GM19324 (cell line): ENCODE measurements around the gene TLR4.
A peak's percentile ranks its signal among the peaks of the same experiment; 100 is the strongest.

Experiments used
- ATAC-seq: cut with Tn5 transposase; IDR thresholded peaks from one replicate; pipeline ENCODE4 v1.9.1; 2021; ENCODE audit warnings: mild to moderate bottlenecking, moderate library complexity; ENCODE audit not compliant: unreplicated experiment, low FRiP score

The TLR4 gene

GRCh38 chr9:117704024-117704575, at the start of gene TLR4:
Gene TLR4 (plus strand): TSS chr9:117704403. CDS start chr9:117704473, 70 bp downstream.
- peak; percentile 98 for ATAC-seq

DNA sequence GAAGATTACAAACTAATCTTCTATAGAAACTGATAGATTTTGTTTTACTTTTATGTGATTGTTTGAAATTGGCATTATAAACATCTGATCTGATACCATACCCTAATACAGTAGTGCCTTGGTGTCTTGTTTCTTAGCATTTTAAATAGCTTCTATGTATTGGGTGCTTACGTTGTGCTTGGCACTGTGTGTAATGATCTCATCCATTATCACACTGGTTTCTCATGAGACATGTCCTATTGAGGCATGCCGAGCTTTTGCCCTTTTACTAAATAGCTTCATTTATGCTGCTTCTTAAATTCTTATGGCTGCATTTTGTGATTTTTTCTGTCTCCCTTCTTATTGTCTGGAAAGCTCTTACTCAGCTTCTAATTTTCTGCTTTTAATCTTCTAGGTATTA, 48.2 kb upstream of the TLR4 start:
- no peak for ATAC-seq

DNA sequence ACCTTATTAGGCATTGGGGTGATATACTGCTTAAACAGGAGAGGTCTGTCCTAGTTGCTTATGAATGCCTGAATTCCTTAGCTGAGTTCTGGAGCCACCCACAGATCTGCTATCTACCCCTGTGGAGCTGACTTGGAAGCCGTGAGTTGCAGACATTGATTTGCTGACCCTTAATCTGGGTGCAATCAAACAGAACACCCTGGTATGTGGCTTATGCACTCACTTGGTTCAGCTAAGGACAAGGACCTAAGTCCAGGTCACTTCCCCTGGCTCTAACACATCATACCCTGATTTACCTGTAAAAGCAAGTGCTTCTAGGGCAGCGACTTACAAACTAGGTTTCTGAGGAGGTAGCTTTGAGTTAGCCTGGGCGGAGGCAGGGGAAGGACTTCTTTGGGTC, 41.6 kb upstream of the TLR4 start:
- no peak for ATAC-seq

DNA sequence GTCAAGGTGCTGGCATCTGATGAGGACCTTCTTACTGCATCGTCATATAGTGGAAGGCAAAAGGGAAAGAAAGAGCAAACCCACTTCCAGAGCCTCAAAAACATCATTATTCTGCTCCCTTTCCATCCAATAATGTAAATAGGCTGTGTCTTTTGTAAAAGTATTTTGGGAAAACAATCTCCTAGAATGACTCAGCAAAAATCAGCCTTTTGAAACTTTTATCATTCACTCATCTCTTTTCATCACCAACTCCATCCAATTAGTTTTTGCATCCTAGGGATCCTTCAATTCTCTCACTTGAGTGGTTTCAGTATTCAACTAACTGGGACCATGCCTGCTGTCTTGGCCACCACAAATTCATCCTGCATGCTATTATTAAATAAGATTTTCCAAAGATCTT, 39.8 kb upstream of the TLR4 start:
- ATAC-seq, result no peak

DNA sequence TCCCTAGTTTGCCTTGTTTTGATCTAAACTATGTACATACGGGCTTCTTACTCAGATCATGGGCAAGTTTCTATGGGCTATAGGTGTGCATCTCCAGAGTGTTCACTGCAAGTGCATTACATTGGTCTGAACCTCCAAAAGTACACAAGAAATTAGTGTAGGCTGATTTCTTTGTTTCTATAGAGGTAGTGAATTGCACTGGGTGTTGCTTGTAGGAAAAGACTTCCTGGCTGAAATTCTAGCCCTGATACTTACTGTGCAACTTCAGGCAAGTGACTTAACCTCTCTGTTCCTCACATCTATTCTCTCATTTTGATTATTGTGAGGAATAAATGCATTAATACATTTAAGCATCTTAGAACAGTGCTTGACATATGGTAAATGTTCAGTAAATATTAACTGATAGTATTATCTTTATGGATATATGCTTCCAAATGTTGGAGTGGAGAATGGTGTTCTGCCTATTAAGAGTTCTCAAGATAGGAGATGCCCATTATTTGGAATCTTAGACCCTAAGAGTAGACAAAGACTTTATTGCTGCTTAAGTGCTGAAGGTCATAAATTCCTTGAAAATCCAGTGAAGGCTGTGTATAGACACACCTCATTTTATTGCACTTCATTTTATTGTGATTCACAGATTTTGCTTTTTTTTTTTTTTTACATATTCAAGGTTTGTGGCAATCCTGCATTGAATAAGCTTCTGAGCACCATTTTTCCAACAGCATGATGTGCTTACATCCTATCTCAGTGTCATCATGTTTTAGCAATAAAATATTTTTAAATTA, 38.4 kb upstream of the TLR4 start:
- ATAC-seq, result no peak

- ATAC-seq, result no peak
Measured at GRCh38 chr9:117671468-117671867, 32.7 kb upstream of the TLR4 start.

GRCh38 chr9:117672369-117672768, 31.8 kb upstream of the TLR4 start:
- ATAC-seq, result no peak

GRCh38 chr9:117677572-117677971, 26.6 kb upstream of the TLR4 start:
- no peak for ATAC-seq

- ATAC-seq, result no peak
Measured at GRCh38 chr9:117678871-117679270, 25.3 kb upstream of the TLR4 start.

DNA sequence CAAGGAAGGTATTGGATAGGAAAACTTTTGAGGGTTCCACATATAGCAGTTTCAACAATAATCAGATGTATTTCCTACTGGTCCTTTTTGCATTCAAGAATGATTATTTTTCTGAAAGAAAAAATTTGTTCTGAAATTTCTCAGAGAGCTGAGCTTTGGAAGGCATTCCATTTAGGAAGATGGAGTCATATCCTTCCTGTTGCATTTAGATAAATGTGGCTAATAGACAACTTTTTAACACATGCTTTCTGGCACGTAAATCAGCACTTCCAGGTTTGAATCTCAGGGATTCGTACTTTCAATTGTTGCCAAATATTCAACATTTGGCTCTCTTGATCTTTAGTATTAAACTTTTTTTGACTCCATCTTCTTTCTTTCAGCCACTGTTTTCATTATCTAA, 24.8 kb upstream of the TLR4 start:
- ATAC-seq, result no peak

DNA sequence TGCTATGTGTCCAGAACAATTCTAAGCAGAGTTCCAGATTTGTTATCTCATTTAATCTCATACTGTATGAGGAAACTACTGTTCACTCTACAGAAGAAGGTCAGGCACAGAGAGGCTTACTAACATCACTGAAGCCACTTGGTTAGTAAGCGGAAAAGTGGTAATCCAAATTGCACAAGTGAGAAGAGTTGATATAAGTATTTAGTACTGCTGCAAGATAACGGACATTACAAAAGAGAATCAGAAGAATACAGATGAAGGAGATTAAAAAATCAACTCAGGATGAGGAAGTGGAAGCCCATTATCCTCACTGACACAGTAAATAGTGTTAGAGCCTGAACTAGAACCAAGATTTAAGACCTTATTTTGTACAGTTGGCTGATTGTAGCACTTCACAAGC, 22.3 kb upstream of the TLR4 start:
- no peak for ATAC-seq

DNA sequence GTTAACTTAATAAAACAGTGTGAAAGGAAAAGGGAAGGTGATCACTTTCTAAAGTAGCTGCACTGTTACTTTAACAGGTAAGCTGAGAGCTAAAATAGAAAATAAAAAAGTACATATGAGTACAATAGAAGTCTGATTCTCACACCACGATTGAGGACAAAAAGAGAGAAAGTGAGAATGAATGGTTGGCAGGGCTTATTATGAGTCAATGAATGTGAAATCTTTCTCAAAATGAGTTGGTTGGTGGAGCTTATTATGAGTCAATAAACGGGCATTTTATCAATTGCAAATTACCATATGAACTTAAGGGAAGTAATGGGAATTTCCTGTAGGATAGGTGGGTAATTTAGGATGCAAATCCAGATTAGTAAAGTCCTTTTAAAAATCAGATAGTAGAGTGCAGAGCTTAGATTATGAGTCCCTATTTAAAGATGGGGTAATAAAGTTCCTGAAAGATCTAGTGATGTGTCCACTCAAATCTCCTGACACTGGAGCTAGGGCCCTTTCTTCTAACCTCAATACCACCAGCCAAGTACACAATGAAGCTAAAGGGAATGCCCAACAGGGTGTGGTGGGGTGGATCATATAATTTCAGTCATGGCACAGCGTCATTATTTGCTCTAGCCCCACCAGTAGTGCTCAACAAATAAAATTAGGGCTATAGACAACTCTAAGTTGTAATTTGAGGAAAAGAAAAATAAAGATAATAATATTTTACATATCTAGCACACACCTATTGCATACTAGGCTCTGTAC, 21.1 kb upstream of the TLR4 start:
- ATAC-seq, result no peak

DNA sequence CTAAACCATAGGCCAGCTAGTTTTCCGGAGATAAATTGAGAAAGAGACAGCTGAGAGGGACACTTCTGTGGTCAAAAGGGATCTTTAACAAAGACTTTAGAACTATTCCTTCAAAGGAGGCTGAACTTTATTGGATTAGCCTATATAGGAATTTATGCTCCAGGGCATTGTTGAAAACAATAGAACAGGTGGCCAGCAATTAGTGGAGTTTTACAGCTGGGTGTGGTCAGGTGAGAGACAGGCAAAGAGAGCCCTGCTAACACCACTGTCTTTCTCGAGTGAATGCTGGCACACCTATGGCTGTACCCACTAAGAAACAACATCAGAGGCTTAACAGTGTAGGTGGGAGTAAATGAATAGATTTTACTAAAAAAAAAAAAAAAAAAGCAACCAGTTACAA, 16.7 kb upstream of the TLR4 start:
- ATAC-seq, result no peak

- ATAC-seq, result no peak
Measured at GRCh38 chr9:117691367-117691766, 12.8 kb upstream of the TLR4 start.

DNA sequence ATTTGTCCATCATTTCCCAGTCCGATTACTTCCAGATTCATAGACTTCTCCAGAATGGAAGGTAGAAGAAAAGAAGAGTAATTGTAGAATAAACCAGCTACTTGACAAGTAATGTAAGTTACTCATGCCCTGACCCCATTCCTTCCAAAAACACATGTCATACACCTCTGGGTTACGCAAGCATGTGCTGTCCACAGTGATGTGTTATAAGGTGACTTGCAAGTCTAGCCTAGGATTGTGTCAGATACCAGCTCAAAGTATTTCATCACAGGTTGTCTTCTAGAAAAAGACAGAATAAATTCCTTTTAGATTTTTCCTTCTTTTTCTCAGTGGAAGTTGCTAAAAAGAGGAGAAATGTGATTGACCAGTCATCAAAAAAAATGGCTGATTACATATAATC, 8.0 kb upstream of the TLR4 start:
- ATAC-seq, result no peak

DNA sequence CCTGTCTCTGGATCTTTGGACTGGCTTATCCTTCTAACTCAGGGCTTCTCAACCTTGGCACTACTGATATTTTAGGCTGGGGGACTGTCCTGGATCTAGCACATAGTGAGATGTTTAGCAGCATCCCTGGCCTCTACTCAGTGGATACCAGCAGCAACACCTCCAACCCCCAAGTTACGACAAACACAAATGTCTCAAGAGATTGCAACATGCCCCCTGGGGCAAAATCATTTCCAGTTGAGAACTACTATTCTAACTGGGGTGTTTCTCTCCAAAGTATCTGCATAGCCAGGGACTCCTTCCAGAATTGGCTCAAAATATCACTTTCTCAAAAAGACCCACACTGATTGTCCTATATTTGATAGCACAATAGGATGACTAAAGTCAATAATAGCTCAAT, 7.2 kb upstream of the TLR4 start:
- ATAC-seq, result no peak

- no peak for ATAC-seq
Measured at GRCh38 chr9:117703537-117703936, 666 bp upstream of the TLR4 start.

- no peak for ATAC-seq
Measured at GRCh38 chr9:117704597-117704996, 394 bp downstream of the TLR4 start.

GRCh38 chr9:117705386-117705785, 1.2 kb downstream of the TLR4 start:
- ATAC-seq, result no peak

DNA sequence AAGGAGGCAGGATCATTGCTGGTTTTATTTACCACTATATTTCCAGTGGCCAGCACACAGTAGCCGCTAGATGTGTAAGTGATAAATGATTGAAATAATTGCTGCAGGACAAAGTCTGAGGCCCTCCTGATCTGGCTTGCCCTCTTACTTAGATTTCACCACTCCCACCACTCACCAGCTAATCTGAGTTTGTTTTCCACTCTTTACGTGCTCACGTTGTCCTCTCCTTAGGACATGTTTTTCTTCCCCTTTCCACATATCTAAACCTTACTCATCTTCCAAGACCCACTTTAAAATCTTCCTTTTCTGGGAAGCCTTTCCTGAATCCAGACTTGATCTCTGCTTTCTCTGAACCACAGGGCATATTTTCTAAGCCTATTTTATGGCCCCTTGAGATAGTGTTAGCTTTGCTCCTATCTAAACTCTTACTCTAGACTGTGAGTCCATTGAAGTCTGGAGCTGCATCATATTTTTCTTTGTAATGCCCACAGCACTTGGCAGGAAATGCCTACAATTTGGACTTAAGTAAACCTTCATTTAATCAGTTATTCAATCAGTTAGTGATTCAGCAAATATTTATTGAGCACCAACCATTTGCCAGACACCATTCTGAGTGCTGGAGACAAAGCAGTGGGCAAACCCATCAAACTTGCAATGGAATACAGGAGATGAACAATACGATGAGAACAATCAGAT, 2.4 kb downstream of the TLR4 start:
- ATAC-seq, result no peak

DNA sequence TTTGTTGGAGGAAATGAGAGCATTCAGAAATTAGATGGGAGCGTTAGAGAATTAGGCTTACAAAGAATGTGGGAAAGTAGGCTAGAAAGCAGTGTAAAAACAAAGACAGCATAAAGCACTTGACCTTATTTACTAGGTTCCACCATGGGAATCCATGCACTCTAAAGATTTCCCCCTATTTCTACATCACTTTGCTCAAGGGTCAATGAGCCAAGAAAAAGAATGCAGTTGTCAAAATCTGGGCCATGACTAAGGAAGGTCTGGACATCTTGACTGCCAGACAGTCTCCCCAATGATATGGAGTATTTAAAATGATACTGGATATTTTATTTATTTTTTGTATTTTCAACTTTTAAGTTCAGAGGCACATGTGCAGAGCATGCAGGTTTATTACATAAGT, 3.4 kb downstream of the TLR4 start:
- ATAC-seq, result no peak
